ENCODE measurements around the gene GZMH. TPM values are rescaled to one million over a fixed set of nuclear protein-coding genes. Genes with fewer than 3 reads are reported as not detected.
"Not testable (repeated sequence)": the region's sequence is repeated elsewhere in the genome, so short reads cannot be mapped to it uniquely, and the experiment has no call there.

Gene GZMH
- total and polyA plus RNA-seq, 2 of the 4 experiments (the other 2 are of a cell fraction) = not detected

DNA sequence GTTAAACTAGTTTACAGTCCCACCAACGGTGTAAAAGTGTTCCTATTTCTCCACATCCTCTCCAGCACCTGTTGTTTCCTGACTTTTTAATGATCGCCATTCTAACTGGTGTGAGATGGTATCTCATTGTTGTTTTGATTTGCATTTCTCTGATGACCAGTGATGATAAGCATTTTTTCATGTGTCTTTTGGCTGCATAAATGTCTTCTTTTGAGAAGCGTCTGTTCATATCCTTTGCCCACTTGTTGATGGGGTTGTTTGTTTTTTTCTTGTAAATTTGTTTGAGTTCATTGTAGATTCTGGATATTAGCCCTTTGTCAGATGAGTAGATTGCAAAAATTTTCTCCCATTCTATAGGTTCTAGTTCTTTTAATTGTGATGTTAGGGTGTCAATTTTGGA is 25.1 kb downstream of the GZMH start:
- dilution Hi-C loops (cut with HindIII; ENCODE audit: low sequenced_read_pairs, unreplicated experiment); H3K4me2 ChIP-seq (ENCODE audit: low read depth, low read length); H3K9me3 ChIP-seq (ENCODE audit: control insufficient read depth, insufficient read depth, low read length); H2BK20ac ChIP-seq (ENCODE audit: low read depth, low read length); H4K8ac ChIP-seq (ENCODE audit: low read depth in 2 of 2, low read length in 2 of 2); H3K79me1 ChIP-seq (ENCODE audit: low read depth in 1 of 2, low read length in 2 of 2); H2BK15ac ChIP-seq (ENCODE audit: low read depth, low read length); H3K27ac ChIP-seq (ENCODE audit: insufficient read depth, low read length); H3K4me1 ChIP-seq (ENCODE audit: control insufficient read depth, insufficient read depth, low read length); H4K20me1 ChIP-seq (ENCODE audit: insufficient read depth, low read length); intact Hi-C loops (cut with micrococcal nuclease); H3K36me3 ChIP-seq (ENCODE audit: control insufficient read depth, insufficient read depth, low read length); POLR2A ChIA-PET (ENCODE audit: unreplicated experiment); H2AK9ac ChIP-seq (replicated peaks; ENCODE audit: low read depth, low read length, poor library complexity); H3K9ac ChIP-seq (ENCODE audit: low read depth, low read length); BruUV-seq (replicated peaks); H2BK5ac ChIP-seq (ENCODE audit: low read depth, low read length, poor library complexity, severe bottlenecking); H4K91ac ChIP-seq (ENCODE audit: insufficient read depth, low read depth, low read length); ATAC-seq (ENCODE audit: low read depth); H3K4ac ChIP-seq (ENCODE audit: low read depth, low read length); in situ Hi-C loops (cut with MboI; ENCODE audit: low sequenced_read_pairs); H2AK5ac ChIP-seq (ENCODE audit: low read depth, low read length); H3K23ac ChIP-seq (ENCODE audit: low read depth, low read length); H4K5ac ChIP-seq (ENCODE audit: low read depth, low read length); H3K9me1 ChIP-seq (ENCODE audit: insufficient read depth, low read length); H3K56ac ChIP-seq (ENCODE audit: extremely low read depth, insufficient read depth, low read length); H3K27me3 ChIP-seq (ENCODE audit: control insufficient read depth, insufficient read depth, low read length); H3K14ac ChIP-seq (replicated peaks; ENCODE audit: low read depth, low read length); DNase-seq; CTCF ChIA-PET; H3K4me3 ChIP-seq (ENCODE audit: insufficient read depth, low read depth, low read length); H2BK120ac ChIP-seq (ENCODE audit: low read depth, low read length); H3K18ac ChIP-seq (ENCODE audit: low read depth, low read length); H2AFZ ChIP-seq (replicated peaks; ENCODE audit: low read length, poor library complexity): not testable (repeated sequence)
- no CpG with 5 or more reads among the region's 3 CpGs for WGBS, 2 experiments (ENCODE audit: extremely low coverage in 2 of 2, insufficient read length in 1 of 2)

Data from IMR-90 (cell line).